ENCODE measurements around the gene ZNF454.

- TF ChIP-seq CTCF (IDR thresholded peaks at IDR 0.05) (no peak), POLR2A (IDR thresholded peaks at IDR 0.05) (no peak), POLR2AphosphoS5 (IDR thresholded peaks at IDR 0.05) (no peak)
These were observed 54.3 kb downstream of the ZNF454 start for GRCh38 chr5:178995341-178995690.
